ENCODE results near the gene NRG3.

NRG3 gene

GRCh38 chr10:82040336-82040735 is 165.3 kb downstream of the NRG3 start:
- ChIA-PET CTCF (no interaction called here), POLR2A (no interaction called here)
- 0 out of 2 replicates have a peak, but pooled peaks cover 2% of the 10 kb centered on the region for H3K4me1 ChIP-seq (ENCODE audit: control insufficient read depth, insufficient read depth, low read length)
- H3K36me3 ChIP-seq (ENCODE audit: control insufficient read depth in 2 of 2, insufficient read depth in 1 of 2, low read length in 2 of 2) = no peaks in the 10 kb centered on the region
- no peak for TF ChIP-seq BCL6B (tag by site-specific recombination; IDR thresholded peaks at IDR 0.05)
- H3K4me3 ChIP-seq (ENCODE audit: low read depth, low read length) = no peak overlapping the region
- H3K9me3 ChIP-seq (ENCODE audit: control insufficient read depth, insufficient read depth, low read depth, low read length) = no peaks in the 10 kb centered on the region
- no peak overlapping the region for H3K27ac ChIP-seq (ENCODE audit: extremely low read depth, low read depth, low read length)

- Histone ChIP-seq H3K36me3 (ENCODE audit: control insufficient read depth in 2 of 2, insufficient read depth in 1 of 2, low read length in 2 of 2) (no peaks in the 10 kb centered on the region), H3K4me3 (ENCODE audit: low read depth, low read length) (no peak overlapping the region), H3K27ac (ENCODE audit: extremely low read depth, low read depth, low read length) (no peak overlapping the region), H3K4me1 (ENCODE audit: control insufficient read depth, insufficient read depth, low read length) (0 out of 2 replicates have a peak, but pooled peaks cover 2% of the 10 kb centered on the region), H3K9me3 (ENCODE audit: control insufficient read depth, insufficient read depth, low read depth, low read length) (no peaks in the 10 kb centered on the region)
- ChIA-PET CTCF (interaction anchor here (0.6 to 0.7 kb wide), 2 partner anchors 301 to 541 kb away, joined by 3 read pairs; no protein-coding TSS in a partner anchor), POLR2A (no interaction called here)
- TF ChIP-seq ZNF19 (tag by site-specific recombination; IDR thresholded peaks at IDR 0.05; ENCODE audit: low read depth) = no peak
- no peak for TF ChIP-seq ZNF292 (tag by site-specific recombination; IDR thresholded peaks at IDR 0.05; ENCODE audit: borderline replicate concordance, low read depth)
- TF ChIP-seq ATF2 (tag by site-specific recombination; IDR thresholded peaks at IDR 0.05; ENCODE audit: low read depth) = no peak
- no peak for TF ChIP-seq KLF1 (tag by site-specific recombination; IDR thresholded peaks at IDR 0.05)
- TF ChIP-seq ZNF747 (tag by site-specific recombination; IDR thresholded peaks at IDR 0.05) = no peak
- no peak for TF ChIP-seq ZNF133 (tag by site-specific recombination; IDR thresholded peaks at IDR 0.05)
- TF ChIP-seq PRDM1 (tag by site-specific recombination; IDR thresholded peaks at IDR 0.05) = no peak
- TF ChIP-seq ZNF10 (tag by site-specific recombination; IDR thresholded peaks at IDR 0.05) = no peak
- TF ChIP-seq FEZF1 (tag by site-specific recombination; IDR thresholded peaks at IDR 0.05) = no peak
- no peak for TF ChIP-seq ZBTB26 (tag by site-specific recombination; optimal IDR thresholded peaks at IDR 0.05)
- no peak for TF ChIP-seq ZNF585B (tag by site-specific recombination; IDR thresholded peaks at IDR 0.05)
- TF ChIP-seq ZNF394 (tag by site-specific recombination; IDR thresholded peaks at IDR 0.05; ENCODE audit: borderline replicate concordance) = no peak
- TF ChIP-seq ZXDB (tag by site-specific recombination; IDR thresholded peaks at IDR 0.05) = no peak
- no peak for TF ChIP-seq ZNF837 (tag by site-specific recombination; IDR thresholded peaks at IDR 0.05)
- TF ChIP-seq HIC1 (tag by site-specific recombination; IDR thresholded peaks at IDR 0.05) = no peak
- TF ChIP-seq ZNF221 (tag by site-specific recombination; IDR thresholded peaks at IDR 0.05; ENCODE audit: borderline replicate concordance) = no peak
- no peak for TF ChIP-seq ELK4 (IDR thresholded peaks at IDR 0.05; ENCODE audit: borderline replicate concordance, low read depth, low read length)
- TF ChIP-seq YY2 (tag by site-specific recombination; IDR thresholded peaks at IDR 0.05) = no peak
- no peak for TF ChIP-seq ZNF341 (tag by site-specific recombination; IDR thresholded peaks at IDR 0.05; ENCODE audit: low read depth)
Observed at GRCh38 chr10:82041018-82041417, 166.0 kb downstream of the NRG3 start.

All from HEK293 (cell line).